RWPE1 (cell line): ENCODE data around the gene PDK4.
A peak's percentile ranks its signal among the peaks of the same experiment; 100 is the strongest.

Source experiments
- CTCF ChIA-PET: fragments of 350-600 bp; sonication (Branson Sonifier 250); formaldehyde crosslinking; extraction: SDS; loops from one replicate; lab custom pipeline; 2021; lab: Yijun Ruan, JAX
- POLR2A ChIA-PET: fragments of 400-600 bp; formaldehyde crosslinking; extraction: SDS; loops from one replicate; lab custom pipeline; 2020; ENCODE audit warnings: antibody characterized with exemption; ENCODE audit not compliant: low non-redundant PET; lab: Yijun Ruan, JAX
- DNase-seq: peaks from one replicate; pipeline ENCODE4 v3.0.0; 2012; ENCODE audit warnings: low spot score
- H3K27ac ChIP-seq: fragments of 450-650 bp; 2 replicates; pipeline ENCODE4 v1.5.1; 2017
- TF ChIP-seq, protein P1 (sequence below): fragments of 450-650 bp; conservative IDR thresholded peaks from 2 replicates; pipeline ENCODE4 v1.5.1; 2017; ENCODE audit warnings: low read depth, mild to moderate bottlenecking

PDK4 gene

DNA sequence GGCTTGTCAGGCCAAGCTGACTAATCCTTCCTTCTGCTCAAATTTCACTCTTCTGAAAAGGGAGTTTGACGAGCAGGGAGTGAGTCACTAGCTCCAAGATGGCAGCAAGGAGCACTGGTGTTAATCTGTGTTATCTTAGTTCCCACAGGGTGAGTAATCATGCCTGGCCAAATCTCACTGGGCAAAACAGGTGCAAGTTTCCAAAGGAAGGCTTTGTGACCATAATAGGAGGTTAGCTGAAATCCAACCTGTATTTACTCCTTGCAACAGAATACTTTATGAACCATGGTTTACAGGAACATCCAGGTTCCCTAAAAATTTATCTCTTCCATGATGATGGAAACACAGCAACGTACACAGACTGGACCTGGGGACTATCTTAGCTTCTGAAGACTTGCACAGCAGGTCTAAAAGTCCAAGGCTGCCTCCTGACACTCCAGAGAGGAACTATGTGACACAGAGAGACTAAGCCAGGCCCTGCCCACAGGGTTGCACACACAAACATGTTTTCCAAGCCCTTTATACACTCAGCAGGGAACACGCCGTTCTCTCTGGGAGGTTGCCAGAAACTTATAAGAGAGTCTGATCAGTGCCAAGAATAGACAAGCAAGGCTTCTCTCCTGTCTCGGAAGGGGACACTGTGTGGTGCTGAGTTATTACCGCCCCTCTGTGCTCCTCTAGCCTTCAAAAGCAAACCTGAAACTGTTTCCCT, 46.3 kb downstream of the PDK4 start:
- DNase-seq: peak; percentile 85
- ChIA-PET CTCF (interaction anchor here (0.5 to 1.2 kb wide), 3 partner anchors 22 to 139 kb away, joined by 3 read pairs; no protein-coding TSS in a partner anchor), POLR2A (interaction anchor here (0.6 kb wide), 1 partner anchor 15 kb away, joined by 3 read pairs; no protein-coding TSS in a partner anchor)
- H3K27ac ChIP-seq: peak overlapping the region; percentile 57
- TF ChIP-seq, protein P1, sequence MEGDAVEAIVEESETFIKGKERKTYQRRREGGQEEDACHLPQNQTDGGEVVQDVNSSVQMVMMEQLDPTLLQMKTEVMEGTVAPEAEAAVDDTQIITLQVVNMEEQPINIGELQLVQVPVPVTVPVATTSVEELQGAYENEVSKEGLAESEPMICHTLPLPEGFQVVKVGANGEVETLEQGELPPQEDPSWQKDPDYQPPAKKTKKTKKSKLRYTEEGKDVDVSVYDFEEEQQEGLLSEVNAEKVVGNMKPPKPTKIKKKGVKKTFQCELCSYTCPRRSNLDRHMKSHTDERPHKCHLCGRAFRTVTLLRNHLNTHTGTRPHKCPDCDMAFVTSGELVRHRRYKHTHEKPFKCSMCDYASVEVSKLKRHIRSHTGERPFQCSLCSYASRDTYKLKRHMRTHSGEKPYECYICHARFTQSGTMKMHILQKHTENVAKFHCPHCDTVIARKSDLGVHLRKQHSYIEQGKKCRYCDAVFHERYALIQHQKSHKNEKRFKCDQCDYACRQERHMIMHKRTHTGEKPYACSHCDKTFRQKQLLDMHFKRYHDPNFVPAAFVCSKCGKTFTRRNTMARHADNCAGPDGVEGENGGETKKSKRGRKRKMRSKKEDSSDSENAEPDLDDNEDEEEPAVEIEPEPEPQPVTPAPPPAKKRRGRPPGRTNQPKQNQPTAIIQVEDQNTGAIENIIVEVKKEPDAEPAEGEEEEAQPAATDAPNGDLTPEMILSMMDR: no peak

DNA sequence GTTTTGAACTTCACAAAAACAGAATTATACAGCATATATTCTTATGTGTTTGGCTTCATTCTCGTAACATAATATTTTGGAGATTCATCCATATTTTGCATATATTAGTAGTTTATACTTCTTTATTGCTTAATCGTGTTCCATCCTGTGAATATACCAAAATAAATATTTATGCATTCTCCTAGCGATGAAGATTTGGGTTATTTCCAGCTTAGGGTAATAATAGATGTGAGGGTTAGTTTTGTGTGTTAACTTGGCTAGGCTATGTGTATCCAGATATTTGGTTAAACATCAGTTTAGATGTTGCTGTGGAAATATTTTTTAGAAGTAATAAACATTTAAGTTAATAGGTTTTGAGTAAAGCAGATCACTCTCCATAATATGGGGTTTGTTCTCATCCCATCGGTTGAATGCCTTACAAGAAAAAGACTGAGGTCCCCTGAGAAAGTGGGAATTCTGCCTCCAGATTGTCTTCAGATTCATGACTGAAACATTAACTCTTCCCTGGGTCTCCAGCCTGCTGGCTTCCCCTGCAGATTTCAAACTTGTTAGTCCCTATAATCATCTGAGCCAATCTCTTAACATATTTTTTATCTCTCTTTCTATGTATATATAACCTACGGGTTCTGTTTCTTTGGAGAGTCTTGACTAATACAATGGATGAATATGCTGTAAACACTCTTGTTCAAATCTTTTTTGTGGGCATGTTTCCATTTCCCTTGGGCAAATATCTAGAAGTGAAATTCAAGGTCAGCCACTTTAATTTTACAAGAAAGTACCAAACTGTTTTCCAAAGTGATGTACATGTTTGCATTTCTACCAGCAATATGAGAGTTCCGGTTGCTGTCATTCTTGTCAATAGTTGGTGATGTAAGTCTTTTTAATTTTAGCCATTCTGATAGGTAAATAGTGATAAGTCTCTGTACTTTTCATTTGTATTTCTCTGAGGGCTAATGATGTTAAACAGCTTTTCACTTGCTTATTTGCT, 48.7 kb downstream of the PDK4 start:
- ChIA-PET CTCF (interaction anchor here (0.6 to 1.0 kb wide), 3 partner anchors 15 to 143 kb away, joined by 3 to 5 read pairs (median 5); no protein-coding TSS in a partner anchor), POLR2A (no interaction called here)
- no peak overlapping the region for H3K27ac ChIP-seq
- DNase-seq: no peak
- TF ChIP-seq, protein P1: no peak

DNA sequence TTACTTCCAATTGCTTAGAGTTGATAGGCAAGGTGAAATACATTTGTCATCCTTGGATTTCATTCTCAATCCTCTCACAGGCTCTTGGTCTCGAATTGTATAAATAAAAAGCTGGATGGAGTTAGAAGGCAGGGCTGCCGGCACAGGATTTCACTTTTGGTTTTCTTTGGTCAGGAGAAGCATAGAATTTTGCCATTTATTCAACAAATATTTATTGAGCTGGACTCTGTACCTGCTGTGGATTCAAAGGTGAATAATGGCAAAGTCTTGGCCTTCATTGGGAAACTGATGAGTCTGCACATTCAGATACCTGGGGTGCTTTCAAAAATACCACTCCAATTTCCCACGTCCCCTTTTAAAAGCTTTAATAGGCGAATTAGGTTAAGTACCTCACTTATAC, 49.7 kb downstream of the PDK4 start:
- no peak for DNase-seq
- ChIA-PET POLR2A (no interaction called here), CTCF (interaction anchor here (0.6 to 0.7 kb wide), 2 partner anchors 16 to 105 kb away, joined by 3 to 4 read pairs; no protein-coding TSS in a partner anchor)
- TF ChIP-seq, protein P1: no peak
- no peak overlapping the region for H3K27ac ChIP-seq

DNA sequence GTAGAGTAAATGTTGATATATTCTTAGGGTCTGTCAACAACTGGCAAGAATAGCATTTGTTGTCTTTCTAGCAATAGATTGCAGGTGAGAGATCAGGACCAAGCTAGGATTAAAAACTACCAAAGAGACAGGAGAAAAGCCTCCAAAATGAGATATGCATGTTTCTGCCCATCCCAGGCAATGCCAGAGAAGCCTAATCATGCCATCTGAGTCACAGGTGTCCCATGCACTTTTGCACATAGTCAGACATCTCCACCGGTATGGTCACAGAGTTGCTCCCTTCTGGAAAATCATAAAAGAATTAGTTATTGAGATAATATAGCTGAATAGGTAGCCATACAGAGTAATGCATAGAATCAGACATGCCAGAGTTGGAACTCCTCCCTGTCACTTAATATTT, 50.6 kb downstream of the PDK4 start:
- no peak for DNase-seq
- CTCF ChIA-PET: interaction anchor here (0.6 to 1.3 kb wide), 6 partner anchors 12 to 144 kb away, joined by 3 to 7 read pairs (median 4); no protein-coding TSS in a partner anchor
- TF ChIP-seq, protein P1: no peak
- POLR2A ChIA-PET: interaction anchor here (0.6 kb wide), 1 partner anchor 145 kb away, joined by 13 read pairs; no protein-coding TSS in a partner anchor
- no peak overlapping the region for H3K27ac ChIP-seq

DNA sequence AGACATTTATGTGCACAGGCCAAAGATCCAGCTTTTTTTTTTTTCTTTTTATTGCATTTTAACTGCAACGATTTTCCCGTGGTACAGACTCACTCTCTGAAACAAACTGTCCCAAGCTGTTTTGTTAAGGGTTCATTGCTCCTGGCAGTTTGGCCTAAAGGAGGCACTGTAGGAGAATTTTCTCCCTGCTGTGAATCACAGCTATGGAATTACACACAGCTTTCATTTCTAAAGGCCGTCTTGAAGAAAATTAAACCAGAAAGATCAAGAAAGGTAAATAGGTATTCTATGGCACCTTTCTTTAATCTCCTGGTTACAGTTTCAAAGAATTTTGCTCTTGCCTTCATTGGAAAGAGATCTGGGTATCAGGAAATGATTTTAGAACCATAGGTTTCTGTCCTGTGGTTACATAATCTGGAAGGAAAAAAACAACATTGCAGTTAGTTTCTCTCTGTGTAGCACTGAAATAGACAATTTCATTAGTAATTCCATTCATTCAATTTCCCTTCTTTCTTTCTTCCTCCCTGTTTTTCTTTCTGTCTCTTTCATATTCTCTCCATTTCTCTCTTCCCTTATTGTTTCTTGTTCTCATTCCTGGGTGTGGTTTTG, 51.2 kb downstream of the PDK4 start:
- H3K27ac ChIP-seq: no peak overlapping the region
- DNase-seq: peak; percentile 34
- POLR2A ChIA-PET: interaction anchor here (0.6 kb wide), 1 partner anchor 145 kb away, joined by 13 read pairs; no protein-coding TSS in a partner anchor
- TF ChIP-seq, protein P1: peak; percentile 52
- CTCF ChIA-PET: interaction anchor here (0.5 to 1.3 kb wide), 15 partner anchors 12 to 1106 kb away, joined by 3 to 7 read pairs (median 3); no protein-coding TSS in a partner anchor
